NCI-H128 (cell line): ENCODE results near the gene TLCD3A.
"Not testable (repeated sequence)": the region's sequence is repeated elsewhere in the genome, so short reads cannot be mapped to it uniquely, and the experiment has no call there.

Experiments used
- DNase-seq: peaks from one replicate; lab custom pipeline; 2025; ENCODE audit not compliant: unreplicated experiment; lab: John Stamatoyannopoulos, UW

Gene TLCD3A

DNA sequence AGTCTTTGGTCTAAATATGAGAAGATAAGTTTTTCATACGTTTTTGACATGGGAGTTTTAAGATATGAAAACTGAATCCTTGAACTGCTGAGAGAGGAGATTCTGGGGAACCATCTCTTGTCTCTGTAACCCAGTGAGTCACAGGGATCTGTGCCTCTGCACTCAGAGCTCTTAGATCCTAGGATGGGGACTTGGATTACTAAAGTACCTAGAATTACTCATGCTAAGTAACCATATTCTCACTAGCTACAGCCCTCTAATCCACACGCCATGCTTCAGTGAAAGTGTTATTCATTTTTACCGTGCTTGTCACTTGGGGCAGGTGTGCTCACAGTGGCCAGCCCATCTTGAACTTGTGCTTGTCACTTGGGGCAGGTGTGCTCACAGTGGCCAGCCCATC, 51.7 kb downstream of the TLCD3A start:
- no peak for DNase-seq

DNA sequence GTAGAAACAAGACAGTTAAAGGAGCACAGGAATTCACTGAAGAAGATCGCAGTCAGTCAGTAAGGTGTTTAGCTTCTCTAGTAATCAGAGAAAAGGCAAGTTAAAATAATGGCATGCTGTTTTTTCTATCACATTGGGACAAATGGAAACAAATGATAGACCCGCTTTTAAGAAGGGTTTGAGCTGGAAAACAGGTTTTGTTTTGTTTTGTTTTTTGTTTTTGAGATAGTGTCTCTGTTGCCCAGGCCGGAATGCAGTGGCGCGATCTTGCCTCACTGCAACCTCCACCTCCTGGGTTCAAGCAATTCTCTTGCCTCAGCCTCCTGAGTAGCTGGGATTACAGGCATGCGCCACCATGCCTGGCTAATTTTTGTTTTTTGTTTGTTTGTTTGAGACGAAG, 53.5 kb downstream of the TLCD3A start:
- not testable (repeated sequence) for DNase-seq

- DNase-seq: no peak
These were observed 55.3 kb downstream of the TLCD3A start for GRCh38 chr17:787641-788221.

DNA sequence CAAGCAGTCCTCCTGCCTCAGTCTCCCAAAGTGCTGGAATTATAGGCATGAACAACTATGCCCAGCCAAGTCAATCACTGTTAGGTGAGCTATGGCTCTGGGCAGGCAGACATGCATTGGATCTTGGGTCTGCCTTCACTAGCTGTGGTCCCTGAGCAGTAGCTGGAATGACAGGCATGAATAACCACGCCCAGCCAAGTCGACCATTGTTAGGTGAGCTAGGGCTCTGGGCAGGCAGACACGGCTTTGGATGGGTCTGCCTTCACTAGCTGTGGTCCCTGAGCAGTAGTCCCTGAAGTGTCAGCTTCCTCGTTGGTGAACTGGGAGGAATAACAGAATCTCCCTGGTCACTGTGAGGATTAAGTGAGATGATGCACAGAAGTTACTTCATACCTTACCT, 56.2 kb downstream of the TLCD3A start:
- DNase-seq: no peak

- DNase-seq: no peak
These were observed 56.9 kb downstream of the TLCD3A start for GRCh38 chr17:789160-789840.

- DNase-seq: not testable (repeated sequence)
These were observed 57.8 kb downstream of the TLCD3A start for GRCh38 chr17:789931-790873.

DNA sequence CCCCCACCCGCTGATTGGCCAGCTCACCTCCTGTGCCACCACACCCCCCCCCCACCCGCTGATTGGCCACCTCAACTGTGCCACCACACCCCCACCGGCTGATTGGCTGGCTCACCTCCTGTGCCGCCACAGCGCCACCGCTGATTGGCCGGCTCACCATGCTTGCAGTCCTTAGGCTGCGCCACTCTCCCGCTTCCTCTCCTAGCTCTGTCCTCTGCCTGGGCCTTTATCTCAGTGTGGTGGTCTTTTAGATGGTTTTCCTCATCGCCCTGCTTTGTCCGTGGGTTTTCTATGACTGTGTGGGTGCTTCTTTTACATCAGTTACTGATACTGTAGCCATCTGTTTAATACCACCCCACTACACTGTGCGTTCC, 58.5 kb downstream of the TLCD3A start:
- DNase-seq: not testable (repeated sequence)

GRCh38 chr17:791829-792228, 59.4 kb downstream of the TLCD3A start:
- DNase-seq: no peak

GRCh38 chr17:792277-792676, 59.9 kb downstream of the TLCD3A start:
- DNase-seq: no peak
